UCSD-AML1 (cell line): ENCODE data around the gene RBM17.
"Not testable (repeated sequence)": the region's sequence is repeated elsewhere in the genome, so short reads cannot be mapped to it uniquely, and the experiment has no call there.

ENCODE experiments used
- DNase-seq: peaks from one replicate; lab custom pipeline; 2025; ENCODE audit not compliant: unreplicated experiment; lab: John Stamatoyannopoulos, UW

The RBM17 gene

GRCh38 chr10:6055929-6056328, 32.9 kb upstream of the RBM17 start:
- no peak for DNase-seq

DNA sequence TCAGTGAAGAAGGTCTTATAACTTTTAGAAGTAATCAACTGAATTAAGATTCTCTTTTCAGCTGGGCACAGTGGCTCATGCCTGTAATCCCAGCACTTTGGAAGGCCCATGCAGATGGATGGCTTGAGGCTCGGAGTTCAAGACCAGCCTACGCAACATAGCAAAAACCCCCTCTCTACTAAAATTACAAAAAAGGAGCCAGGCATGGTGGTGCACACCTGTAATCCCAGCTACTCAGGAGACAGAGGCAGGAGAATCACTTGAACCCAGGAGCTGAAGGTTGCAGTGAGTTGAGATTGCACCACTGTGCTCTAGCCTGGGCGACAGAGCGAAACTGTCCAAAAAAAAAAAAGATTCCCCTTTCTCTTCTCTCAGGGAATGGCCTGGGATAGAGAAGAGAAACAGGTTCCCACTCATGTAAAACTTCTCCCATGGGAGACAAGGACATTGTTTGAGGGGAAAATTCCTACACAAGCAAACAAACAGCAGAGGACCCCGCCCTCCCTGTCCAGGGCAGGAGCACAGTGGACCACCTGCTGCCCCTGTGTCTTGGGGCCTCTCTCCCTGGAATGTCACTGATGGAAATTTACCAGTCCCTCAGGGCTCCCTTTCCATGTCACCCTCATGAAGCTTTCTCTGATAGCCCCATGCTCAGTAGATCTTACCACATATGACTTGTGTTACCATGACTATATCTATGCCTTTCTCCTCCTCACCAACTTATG, 32.3 kb upstream of the RBM17 start:
- DNase-seq, result no peak

DNA sequence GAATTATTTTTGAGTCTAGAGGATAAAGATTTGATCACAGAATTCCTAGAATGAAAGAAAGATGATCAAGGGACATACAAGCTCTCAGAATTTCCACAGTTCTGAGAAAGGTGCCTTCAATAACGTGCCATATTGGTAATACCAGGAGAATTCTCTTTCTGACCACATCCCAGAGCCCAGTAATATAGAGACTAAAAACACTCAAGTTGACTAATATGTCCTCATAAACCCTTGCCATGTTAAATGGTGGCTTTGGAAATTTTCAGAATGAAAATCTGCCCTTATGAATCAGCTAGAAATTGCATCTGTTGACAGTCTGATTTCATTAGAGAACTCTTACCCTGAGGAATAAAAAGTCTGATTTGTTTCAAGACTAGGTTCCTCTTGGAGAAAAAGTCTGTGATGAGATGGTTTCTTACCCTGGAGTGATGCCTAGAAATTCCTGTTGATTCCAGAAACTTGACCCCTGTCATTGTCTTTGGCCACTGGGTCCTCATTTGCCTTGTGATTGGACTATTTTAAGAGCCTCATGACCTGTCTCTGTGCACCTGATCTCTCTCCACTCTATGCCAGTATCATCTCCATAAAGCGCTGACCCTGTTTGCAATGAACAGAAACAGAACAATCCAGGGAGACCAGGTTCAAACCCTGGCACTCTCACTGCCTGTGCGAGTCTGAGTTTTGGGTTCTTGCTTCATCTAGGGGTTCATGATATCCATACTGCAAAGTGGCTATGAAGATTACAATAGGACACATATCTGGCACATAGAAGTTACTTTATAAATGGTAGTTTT, 30.0 kb upstream of the RBM17 start:
- no peak for DNase-seq

- no peak for DNase-seq
Observed at GRCh38 chr10:6059506-6059905, 29.3 kb upstream of the RBM17 start.

- no peak for DNase-seq
Observed at GRCh38 chr10:6061056-6061455, 27.8 kb upstream of the RBM17 start.

- DNase-seq, result no peak
Observed at GRCh38 chr10:6062101-6062771, 26.6 kb upstream of the RBM17 start, which contains the start of gene IL2RA. IL2RA (minus strand) TSS chr10:6062367; CDS start chr10:6062151, 216 bp downstream.

DNA sequence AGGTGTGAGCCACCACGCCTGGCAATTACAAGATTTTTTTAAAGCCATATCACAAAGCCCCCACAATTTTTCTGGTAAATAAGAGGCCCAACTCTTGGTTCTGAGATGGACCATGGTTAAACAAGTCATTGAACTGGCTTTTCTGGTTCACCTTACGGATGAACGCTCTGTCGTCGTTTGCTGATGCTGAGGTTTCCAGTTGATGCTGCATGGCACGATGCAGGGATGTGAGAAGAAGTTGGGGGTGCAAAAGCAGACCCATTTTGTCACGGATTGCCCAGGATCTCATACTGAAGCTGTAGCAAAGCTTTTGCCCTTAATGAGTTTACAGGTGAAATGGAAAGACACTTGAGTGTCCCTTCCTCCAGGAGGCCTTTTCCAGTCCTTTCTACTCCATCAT, 24.7 kb upstream of the RBM17 start:
- no peak for DNase-seq

DNA sequence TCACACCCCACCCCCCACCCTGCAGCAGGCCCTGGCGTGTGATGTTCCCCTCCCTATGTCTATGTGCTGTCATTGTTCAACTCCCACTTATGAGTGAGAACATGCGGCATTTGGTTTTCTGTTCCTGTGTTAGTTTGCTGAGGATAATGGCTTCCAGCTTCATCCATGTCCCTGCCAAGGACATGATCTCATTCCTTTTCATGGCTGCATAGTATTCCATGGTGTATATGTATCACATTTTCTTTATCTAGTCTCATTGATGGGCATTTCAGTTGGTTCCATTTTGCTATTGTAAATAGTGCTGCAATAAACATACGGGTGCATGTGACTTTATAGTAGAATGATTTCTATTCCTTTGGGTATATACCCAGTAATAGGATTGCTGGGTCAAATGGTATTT, 24.1 kb upstream of the RBM17 start:
- DNase-seq, result not testable (repeated sequence)

DNA sequence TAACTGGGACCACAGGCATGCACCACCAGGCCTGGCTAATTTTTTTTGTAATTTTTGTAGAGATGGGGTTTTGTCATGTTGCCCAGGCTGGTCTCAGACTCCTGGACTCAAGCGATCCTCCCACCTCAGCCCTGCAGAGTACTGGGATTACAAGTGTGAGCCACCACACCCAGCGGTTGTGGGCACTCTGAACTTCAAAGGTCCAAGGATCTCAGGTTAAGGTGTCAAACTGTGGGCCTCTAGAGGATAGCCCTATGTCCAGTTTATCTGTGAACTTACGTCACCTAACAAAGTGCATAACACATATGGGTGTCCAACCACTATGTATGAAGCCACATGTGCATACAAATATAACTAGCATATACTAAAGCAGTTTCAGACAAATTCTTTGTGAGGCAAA, 23.4 kb upstream of the RBM17 start:
- DNase-seq, result no peak

- no peak for DNase-seq
Observed at GRCh38 chr10:6065835-6066234, 23.0 kb upstream of the RBM17 start.

- no peak for DNase-seq
Observed at GRCh38 chr10:6067457-6067856, 21.4 kb upstream of the RBM17 start.

GRCh38 chr10:6068006-6068405, 20.8 kb upstream of the RBM17 start:
- DNase-seq, result no peak

- DNase-seq, result peak; percentile 64
Observed at GRCh38 chr10:6068422-6068821, 20.4 kb upstream of the RBM17 start.

DNA sequence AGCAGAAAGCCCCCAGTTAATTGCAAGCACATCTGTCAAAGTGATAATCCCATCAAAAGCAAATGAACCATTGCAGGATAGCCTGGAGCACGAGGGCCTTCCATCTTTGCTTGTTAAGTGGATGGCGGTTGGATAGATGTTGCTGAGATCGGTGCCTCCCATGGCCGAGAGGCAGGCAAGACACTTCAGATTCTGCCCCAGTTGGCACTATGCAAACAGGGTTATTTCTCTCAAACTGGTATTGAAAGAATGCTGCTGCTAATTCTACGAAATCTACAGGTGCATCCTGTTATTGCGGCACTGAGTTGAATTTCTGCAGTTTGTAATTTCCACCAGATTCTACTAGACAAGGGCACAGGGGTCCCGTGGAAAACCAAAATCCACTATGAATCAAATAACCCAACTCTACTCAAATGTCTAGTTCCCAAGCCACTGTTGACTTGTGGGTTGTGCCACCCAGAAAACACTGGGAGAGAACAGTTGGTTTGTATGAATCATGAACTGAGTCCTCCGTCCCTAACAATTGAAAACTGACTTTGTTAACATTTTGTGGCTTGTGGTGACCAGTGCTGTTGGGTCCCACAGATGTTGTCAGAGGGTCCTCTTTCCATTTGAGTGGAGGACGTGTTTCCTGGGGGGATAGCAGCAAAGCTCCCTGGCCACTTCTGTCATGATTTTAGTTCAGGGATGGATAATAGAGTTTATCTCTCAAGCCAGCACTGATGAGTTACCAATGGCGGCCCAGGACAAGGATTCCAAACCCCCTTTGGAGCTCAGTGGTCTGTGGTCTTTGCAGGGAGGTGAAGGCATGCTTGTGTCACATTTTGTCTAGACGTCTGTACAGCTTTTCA, 19.5 kb upstream of the RBM17 start:
- DNase-seq, result no peak

DNA sequence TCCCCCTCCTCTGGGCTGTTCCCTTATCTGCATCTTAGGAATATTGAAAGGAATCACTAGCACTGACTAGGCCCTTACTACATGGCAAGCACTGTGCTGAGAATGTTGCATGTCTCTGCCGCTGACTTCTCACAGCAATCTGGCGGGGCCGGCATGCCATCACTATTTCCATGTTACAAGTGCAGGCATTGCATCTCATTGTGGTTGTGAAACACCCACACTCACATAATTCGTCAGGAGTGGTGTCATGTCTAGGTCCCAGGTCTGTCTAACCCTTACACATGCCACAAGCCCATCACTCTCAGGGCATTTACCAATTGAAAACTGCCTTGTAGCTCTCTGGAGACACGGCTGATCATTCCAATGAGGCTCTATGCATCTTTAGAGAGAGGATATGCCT, 18.2 kb upstream of the RBM17 start:
- no peak for DNase-seq

GRCh38 chr10:6071181-6072175, 17.4 kb upstream of the RBM17 start:
- DNase-seq, result no peak

DNA sequence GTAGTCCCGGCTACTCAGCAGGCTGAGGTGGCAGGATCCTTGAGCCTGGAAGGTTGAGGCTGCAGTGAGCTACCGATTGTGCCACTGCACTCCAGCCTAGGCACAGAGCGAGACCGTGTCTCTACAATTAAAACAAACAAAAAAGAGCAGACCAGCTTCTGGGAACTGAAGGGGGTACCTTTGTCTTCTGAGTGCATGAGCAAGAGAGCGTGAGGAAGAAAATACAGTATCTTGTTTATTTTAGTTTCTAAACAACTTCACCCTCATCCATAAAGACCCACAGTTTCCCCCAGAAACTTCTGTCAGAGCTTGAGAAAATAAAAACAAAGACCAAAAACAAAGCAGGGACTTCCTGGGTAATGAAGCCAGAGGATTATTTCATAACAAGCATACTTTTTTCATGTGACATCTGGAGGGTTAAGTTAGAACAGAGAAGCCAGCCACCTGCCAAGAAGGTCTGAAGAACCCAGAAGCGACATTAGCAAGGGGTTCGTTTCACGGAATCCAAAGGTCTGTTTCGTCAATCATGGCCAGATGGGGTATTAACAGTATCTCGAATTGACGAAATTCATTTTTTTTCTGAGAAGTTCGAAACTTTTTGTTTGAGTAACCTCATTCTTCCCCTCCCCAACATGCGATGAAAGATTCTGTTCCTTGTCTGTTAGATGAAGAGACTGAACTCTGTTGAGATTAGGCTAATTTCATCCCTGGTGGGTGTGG, 16.5 kb upstream of the RBM17 start:
- no peak for DNase-seq

DNA sequence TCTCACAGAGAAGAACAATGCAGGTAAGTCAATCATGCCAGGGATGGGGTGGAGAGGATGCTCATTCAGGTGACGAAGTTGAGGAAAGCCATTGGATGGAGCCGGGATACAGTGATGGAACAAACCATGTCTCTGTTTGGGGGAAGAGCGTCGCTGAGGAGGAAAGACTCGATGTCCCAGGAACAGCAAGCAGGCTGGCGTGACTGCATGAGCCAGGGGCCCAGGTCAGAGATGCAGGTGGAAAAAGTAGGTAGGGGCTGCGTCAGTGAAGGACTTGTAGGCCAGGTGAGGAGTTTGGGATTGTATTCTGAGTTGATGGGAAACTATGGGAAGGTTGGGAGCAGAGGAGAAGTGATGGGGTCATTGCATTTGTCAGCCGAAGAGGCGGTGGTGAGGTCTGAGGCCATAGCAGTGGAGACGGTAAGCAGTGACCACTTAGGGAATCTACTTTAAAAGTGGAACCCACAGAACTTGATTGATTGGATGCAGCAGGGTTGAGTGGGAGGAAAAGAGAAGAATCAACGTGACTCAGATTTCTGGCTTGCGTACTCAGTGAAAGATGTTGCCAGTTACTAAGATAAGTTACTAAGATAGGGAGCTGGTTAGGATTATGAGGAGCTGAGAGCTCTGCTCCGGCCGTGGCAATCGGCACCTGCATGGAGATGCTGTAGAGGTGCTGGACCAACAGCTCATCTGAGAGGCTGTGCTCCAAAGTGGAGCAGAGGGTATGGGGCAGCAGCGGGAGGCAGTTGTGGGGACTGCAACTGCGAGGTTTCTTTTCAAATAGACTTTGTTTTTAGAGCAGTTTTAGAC, 14.1 kb upstream of the RBM17 start:
- DNase-seq, result no peak
